Measurements from ENCODE around the gene SUPT4H1. TPM values are rescaled to one million over a fixed set of nuclear protein-coding genes. Genes with fewer than 3 reads are reported as not detected.

SUPT4H1 gene
- total RNA-seq, 1 donor from 2014 or later, result 62.6 TPM

DNA sequence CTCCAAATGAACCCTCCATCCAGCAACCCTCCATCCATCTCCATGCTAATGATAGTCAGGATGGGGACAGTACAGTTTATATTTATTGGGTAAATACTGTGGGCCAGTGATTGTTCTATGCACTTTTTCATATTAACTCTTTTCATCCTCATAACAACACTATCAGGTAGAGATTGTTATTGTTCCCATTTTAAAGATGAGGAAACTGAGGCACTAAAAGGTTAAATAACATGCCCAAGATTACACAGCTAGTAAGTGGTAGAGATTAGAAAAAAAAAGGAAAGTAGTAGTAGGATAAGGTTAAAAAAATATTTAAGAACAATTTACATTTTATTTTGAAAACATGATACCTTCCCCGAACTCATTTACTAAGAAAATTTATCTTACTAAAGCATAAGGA lies 21.9 kb upstream of the SUPT4H1 start:
- Histone ChIP-seq H3K9ac (ENCODE audit: low read depth in 1 of 3, low read length in 3 of 3) (no peak overlapping the region), H3K4me1 (ENCODE audit: control insufficient read depth in 3 of 3, insufficient read depth in 3 of 3, low read length in 3 of 3) (no peaks in the 10 kb centered on the region), H3K27me3 (ENCODE audit: control insufficient read depth in 3 of 3, insufficient read depth in 3 of 3, low read length in 3 of 3) (peaks cover 0 to 4% (median 0%) of the 10 kb centered on the region in 3 donors), H3K4me3 (ENCODE audit: low read length in 3 of 3) (no peak overlapping the region), H3K36me3 (ENCODE audit: control insufficient read depth in 3 of 3, insufficient read depth in 3 of 3, low read length in 3 of 3) (no peaks in the 10 kb centered on the region), H3K9me3 (ENCODE audit: control insufficient read depth in 3 of 3, low read length in 3 of 3) (no peaks in the 10 kb centered on the region), H3K27ac (ENCODE audit: low read depth, low read length) (no peak overlapping the region)

DNA sequence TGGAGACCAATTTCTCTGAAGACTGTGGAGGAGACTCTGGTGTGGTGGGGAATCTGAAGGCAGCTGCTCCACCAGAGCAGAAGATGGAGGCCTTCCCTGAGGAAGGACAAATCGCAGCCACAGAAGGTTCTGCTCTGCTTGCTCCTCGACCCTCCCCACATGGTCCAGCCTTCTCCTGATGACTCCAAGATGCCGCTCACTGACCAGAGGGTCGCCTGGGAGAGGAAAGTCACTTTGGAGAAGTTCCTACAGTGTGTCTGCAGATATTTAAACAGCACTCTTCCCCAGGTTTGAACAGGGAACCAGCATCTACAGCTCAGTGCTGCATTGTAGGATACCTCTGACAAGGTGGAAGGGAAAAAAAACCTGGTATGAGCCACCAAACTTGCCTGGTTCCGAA lies 21.0 kb upstream of the SUPT4H1 start:
- Histone ChIP-seq H3K4me3 (ENCODE audit: low read length in 3 of 3) (no peak overlapping the region), H3K9me3 (ENCODE audit: control insufficient read depth in 3 of 3, low read length in 3 of 3) (no peaks in the 10 kb centered on the region), H3K9ac (ENCODE audit: low read depth in 1 of 3, low read length in 3 of 3) (no peak overlapping the region), H3K36me3 (ENCODE audit: control insufficient read depth in 3 of 3, insufficient read depth in 3 of 3, low read length in 3 of 3) (no peaks in the 10 kb centered on the region), H3K27me3 (ENCODE audit: control insufficient read depth in 3 of 3, insufficient read depth in 3 of 3, low read length in 3 of 3) (peaks cover 0 to 4% (median 0%) of the 10 kb centered on the region in 3 donors), H3K27ac (ENCODE audit: low read depth, low read length) (no peak overlapping the region), H3K4me1 (ENCODE audit: control insufficient read depth in 3 of 3, insufficient read depth in 3 of 3, low read length in 3 of 3) (no peaks in the 10 kb centered on the region)

DNA sequence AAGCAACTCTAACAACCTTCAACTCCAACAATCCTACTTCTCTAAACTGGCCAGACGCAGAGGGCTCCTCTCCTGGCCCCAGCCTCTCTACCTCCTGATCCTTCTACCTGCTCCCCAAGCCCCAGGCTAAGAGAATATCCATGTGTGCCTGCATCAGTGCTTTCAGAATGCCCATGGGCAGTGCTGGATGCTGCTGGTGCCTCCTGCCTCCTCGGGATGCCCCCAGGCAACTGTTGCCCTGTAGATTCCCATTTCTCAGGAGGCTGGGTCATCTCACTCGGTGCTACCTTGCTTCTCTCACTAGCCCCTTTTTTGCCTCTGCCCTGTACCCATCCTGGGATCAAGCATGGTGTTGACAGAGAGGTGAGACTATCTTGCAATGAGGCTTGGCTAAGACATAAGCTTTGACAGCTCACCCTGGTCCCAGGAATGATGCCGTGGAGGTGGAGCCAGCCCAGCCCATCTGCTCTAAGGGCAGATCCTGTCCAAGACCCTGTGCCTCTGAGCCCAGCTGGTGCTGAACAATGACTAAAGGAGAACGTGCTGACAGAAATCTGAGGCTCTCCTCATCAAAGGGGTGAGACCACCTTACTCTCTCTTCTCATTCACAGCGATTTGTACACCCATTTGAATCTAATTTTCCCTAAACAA lies 19.4 kb upstream of the SUPT4H1 start:
- H3K27ac ChIP-seq (ENCODE audit: low read depth, low read length), result no peak overlapping the region
- no peaks in the 10 kb centered on the region for H3K9me3 ChIP-seq (ENCODE audit: control insufficient read depth in 3 of 3, low read length in 3 of 3)
- no peak overlapping the region for H3K9ac ChIP-seq (ENCODE audit: low read depth in 1 of 3, low read length in 3 of 3)
- no peak overlapping the region for H3K4me3 ChIP-seq (ENCODE audit: low read length in 3 of 3)
- no peaks in the 10 kb centered on the region for H3K36me3 ChIP-seq (ENCODE audit: control insufficient read depth in 3 of 3, insufficient read depth in 3 of 3, low read length in 3 of 3)
- no peaks in the 10 kb centered on the region for H3K4me1 ChIP-seq (ENCODE audit: control insufficient read depth in 3 of 3, insufficient read depth in 3 of 3, low read length in 3 of 3)
- peaks cover 0 to 4% (median 0%) of the 10 kb centered on the region in 3 donors for H3K27me3 ChIP-seq (ENCODE audit: control insufficient read depth in 3 of 3, insufficient read depth in 3 of 3, low read length in 3 of 3)

DNA sequence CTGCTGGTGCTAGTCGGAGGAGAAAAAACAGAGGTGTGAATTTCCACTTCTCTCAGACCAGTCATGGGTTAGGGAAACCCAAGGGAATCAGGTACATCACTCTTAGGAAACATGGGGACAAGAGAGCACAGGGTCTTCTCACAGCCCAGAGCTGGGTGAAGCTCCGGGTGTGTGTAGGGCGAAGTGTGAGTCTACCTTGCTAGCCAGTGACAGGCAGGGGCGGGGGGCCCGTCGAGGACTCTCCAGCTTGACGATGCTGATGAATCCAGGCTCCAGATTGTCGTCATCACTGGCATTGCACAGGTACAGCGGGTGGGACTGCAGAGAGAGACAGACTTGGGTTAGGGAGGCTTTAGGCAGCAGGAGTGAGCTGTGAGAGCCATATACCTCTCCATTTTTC lies 18.7 kb upstream of the SUPT4H1 start:
- Histone ChIP-seq H3K4me3 (ENCODE audit: low read length in 3 of 3) (no peak overlapping the region), H3K27ac (ENCODE audit: low read depth, low read length) (no peak overlapping the region), H3K27me3 (ENCODE audit: control insufficient read depth in 3 of 3, insufficient read depth in 3 of 3, low read length in 3 of 3) (peaks cover 0 to under 1% (median 0%) of the 10 kb centered on the region in 3 donors), H3K9me3 (ENCODE audit: control insufficient read depth in 3 of 3, low read length in 3 of 3) (no peaks in the 10 kb centered on the region), H3K36me3 (ENCODE audit: control insufficient read depth in 3 of 3, insufficient read depth in 3 of 3, low read length in 3 of 3) (no peaks in the 10 kb centered on the region), H3K4me1 (ENCODE audit: control insufficient read depth in 3 of 3, insufficient read depth in 3 of 3, low read length in 3 of 3) (no peaks in the 10 kb centered on the region), H3K9ac (ENCODE audit: low read depth in 1 of 3, low read length in 3 of 3) (no peak overlapping the region)

DNA sequence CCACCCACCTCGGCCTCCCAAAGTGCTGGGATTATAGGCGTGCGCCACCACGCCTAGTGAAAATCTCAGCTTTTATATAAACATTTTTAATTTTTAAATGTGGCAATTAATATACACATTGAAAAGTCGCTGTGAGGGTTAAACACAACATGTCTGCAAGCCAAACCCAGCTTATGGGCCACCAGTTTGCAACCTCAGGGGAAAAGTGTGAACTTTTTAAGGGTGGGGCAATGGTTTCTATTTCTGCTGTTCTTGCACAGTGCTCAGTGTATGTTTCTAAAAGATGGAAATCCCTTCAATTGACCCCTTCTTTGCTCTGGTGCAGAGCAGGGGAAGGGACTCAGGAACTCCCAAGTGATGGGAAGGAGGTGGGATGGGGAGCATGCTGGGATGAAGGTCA lies 18.3 kb upstream of the SUPT4H1 start:
- H3K27me3 ChIP-seq (ENCODE audit: control insufficient read depth in 3 of 3, insufficient read depth in 3 of 3, low read length in 3 of 3), result no peaks in the 10 kb centered on the region
- H3K4me3 ChIP-seq (ENCODE audit: low read length in 3 of 3), result no peak overlapping the region
- H3K36me3 ChIP-seq (ENCODE audit: control insufficient read depth in 3 of 3, insufficient read depth in 3 of 3, low read length in 3 of 3), result no peaks in the 10 kb centered on the region
- no peak overlapping the region for H3K27ac ChIP-seq (ENCODE audit: low read depth, low read length)
- no peak overlapping the region for H3K9ac ChIP-seq (ENCODE audit: low read depth in 1 of 3, low read length in 3 of 3)
- H3K4me1 ChIP-seq (ENCODE audit: control insufficient read depth in 3 of 3, insufficient read depth in 3 of 3, low read length in 3 of 3), result no peaks in the 10 kb centered on the region
- H3K9me3 ChIP-seq (ENCODE audit: control insufficient read depth in 3 of 3, low read length in 3 of 3), result no peaks in the 10 kb centered on the region

DNA sequence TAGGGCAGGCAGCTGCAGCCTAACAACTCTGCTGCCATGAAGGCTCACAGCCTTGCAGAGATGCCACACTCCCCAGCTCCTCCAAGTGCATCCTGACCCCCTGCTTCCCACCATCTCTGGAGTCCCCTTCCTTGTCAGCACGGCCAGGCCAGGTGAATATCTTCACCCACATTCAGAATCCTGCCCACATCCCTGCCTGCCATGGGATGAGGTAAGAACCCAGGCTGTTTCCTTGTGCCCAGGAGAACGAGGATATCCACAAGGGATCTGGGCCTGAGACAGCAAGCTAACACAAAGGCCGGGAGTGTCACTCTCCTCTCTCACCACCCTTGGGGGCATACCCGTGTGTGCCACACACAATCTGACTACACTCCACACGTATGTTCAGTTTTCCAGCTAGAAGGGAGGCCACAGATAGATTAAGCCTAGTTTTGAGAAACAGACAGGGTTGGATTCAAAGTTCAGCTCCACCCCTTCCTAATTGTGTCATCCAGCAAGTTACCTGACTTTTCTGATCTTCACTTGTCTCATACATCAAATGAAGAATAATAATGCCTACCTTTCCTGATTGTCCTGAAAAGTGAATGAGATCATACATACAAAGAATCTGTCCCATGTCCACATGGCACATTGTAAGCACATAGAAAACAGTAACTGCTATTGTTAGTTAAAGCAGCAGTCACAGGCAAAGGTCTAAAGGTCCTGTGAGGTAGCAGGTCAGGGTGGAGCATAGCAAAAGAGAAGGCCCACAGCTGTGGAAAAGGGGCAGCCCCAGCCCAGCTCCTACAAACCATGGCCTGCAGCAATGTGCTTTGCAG lies 17.4 kb upstream of the SUPT4H1 start:
- Histone ChIP-seq H3K4me3 (ENCODE audit: low read length in 3 of 3) (no peak overlapping the region), H3K27me3 (ENCODE audit: control insufficient read depth in 3 of 3, insufficient read depth in 3 of 3, low read length in 3 of 3) (no peaks in the 10 kb centered on the region), H3K9ac (ENCODE audit: low read depth in 1 of 3, low read length in 3 of 3) (no peak overlapping the region), H3K9me3 (ENCODE audit: control insufficient read depth in 3 of 3, low read length in 3 of 3) (no peaks in the 10 kb centered on the region), H3K4me1 (ENCODE audit: control insufficient read depth in 3 of 3, insufficient read depth in 3 of 3, low read length in 3 of 3) (no peaks in the 10 kb centered on the region), H3K36me3 (ENCODE audit: control insufficient read depth in 3 of 3, insufficient read depth in 3 of 3, low read length in 3 of 3) (no peaks in the 10 kb centered on the region), H3K27ac (ENCODE audit: low read depth, low read length) (no peak overlapping the region)

DNA sequence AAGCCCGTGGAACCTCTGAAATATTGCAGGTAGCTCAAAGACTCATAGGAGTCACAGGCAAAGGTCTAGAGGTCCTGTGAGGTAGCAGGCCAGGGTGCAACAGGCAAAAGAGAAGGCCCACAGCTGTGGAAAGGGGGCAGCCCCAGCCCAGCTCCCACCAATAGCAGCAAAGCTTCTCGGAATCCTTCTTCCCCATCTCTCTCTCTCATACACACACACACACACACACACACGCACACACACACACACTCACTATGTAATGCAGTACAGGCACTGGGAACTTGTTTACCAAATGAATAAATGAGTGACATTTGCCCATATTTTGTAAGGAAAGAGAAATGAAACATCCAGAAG lies 16.8 kb upstream of the SUPT4H1 start:
- Histone ChIP-seq H3K9me3 (ENCODE audit: control insufficient read depth in 3 of 3, low read length in 3 of 3) (no peaks in the 10 kb centered on the region), H3K27ac (ENCODE audit: low read depth, low read length) (no peak overlapping the region), H3K9ac (ENCODE audit: low read depth in 1 of 3, low read length in 3 of 3) (no peak overlapping the region), H3K27me3 (ENCODE audit: control insufficient read depth in 3 of 3, insufficient read depth in 3 of 3, low read length in 3 of 3) (no peaks in the 10 kb centered on the region), H3K4me1 (ENCODE audit: control insufficient read depth in 3 of 3, insufficient read depth in 3 of 3, low read length in 3 of 3) (no peaks in the 10 kb centered on the region), H3K36me3 (ENCODE audit: control insufficient read depth in 3 of 3, insufficient read depth in 3 of 3, low read length in 3 of 3) (no peaks in the 10 kb centered on the region), H3K4me3 (ENCODE audit: low read length in 3 of 3) (no peak overlapping the region)

DNA sequence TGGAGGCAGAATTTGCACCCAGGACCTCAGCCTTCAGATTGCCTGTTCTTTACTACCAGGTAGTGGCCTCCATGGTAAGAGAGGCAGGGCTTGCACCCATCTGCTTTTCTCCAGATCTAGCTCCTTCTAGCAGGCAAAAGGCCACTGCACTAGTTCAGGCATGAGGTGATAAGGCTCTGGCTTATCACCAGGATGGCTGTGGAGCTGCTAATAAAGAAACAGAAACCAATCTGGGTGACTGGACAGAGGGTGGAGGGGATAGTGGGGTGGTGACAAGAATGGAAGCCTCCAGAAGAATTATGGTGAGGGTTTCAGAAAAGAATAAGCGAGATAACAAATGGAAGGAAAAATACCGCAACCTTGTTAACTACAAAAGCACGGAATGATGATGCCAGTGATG lies 15.5 kb upstream of the SUPT4H1 start:
- Histone ChIP-seq H3K36me3 (ENCODE audit: control insufficient read depth in 3 of 3, insufficient read depth in 3 of 3, low read length in 3 of 3) (no peaks in the 10 kb centered on the region), H3K9ac (ENCODE audit: low read depth in 1 of 3, low read length in 3 of 3) (no peak overlapping the region), H3K4me3 (ENCODE audit: low read length in 3 of 3) (no peak overlapping the region), H3K9me3 (ENCODE audit: control insufficient read depth in 3 of 3, low read length in 3 of 3) (no peaks in the 10 kb centered on the region), H3K27ac (ENCODE audit: low read depth, low read length) (no peak overlapping the region), H3K27me3 (ENCODE audit: control insufficient read depth in 3 of 3, insufficient read depth in 3 of 3, low read length in 3 of 3) (peaks cover 0 to 10% (median 3%) of the 10 kb centered on the region in 3 donors), H3K4me1 (ENCODE audit: control insufficient read depth in 3 of 3, insufficient read depth in 3 of 3, low read length in 3 of 3) (no peaks in the 10 kb centered on the region)

DNA sequence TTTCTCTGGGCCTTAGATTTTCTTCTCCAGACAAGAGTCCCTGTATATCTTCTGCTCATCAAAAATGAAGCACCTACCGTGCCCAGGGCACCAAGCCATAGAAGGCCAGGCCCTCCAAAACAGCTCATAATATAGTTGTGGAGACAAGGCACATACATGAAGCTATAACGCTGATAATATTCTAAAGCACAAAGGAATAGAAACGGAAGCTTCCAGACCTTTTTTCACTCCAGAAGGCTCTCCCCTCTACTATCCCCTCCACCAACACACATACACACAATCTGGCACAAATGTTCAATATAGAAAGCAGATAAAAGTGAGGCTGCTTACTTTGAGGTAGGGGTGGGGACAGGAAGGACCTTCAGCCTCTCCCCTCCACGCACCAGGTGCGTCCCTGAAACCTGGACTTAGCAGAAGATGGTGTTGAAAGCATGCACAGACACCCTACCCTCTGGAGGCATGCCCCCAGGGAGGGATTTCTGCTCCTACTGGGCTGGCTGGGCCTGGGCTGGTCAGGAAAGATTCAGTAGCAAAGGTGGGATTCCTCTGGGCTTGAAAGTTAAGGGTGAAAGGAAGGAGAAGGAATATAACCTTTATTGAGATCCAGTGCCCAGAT lies 14.1 kb upstream of the SUPT4H1 start:
- no peaks in the 10 kb centered on the region for H3K36me3 ChIP-seq (ENCODE audit: control insufficient read depth in 3 of 3, insufficient read depth in 3 of 3, low read length in 3 of 3)
- no peak overlapping the region for H3K9ac ChIP-seq (ENCODE audit: low read depth in 1 of 3, low read length in 3 of 3)
- H3K27ac ChIP-seq (ENCODE audit: low read depth, low read length), result no peak overlapping the region
- no peaks in the 10 kb centered on the region for H3K4me1 ChIP-seq (ENCODE audit: control insufficient read depth in 3 of 3, insufficient read depth in 3 of 3, low read length in 3 of 3)
- H3K9me3 ChIP-seq (ENCODE audit: control insufficient read depth in 3 of 3, low read length in 3 of 3), result no peaks in the 10 kb centered on the region
- H3K4me3 ChIP-seq (ENCODE audit: low read length in 3 of 3), result no peak overlapping the region
- peaks cover 0 to 12% (median 3%) of the 10 kb centered on the region in 3 donors for H3K27me3 ChIP-seq (ENCODE audit: control insufficient read depth in 3 of 3, insufficient read depth in 3 of 3, low read length in 3 of 3)
